Suprapubic skin (tissue), 3 donors: Measurements from ENCODE around the gene GAN.

Experiments used
- POLR2AphosphoS5 ChIP-seq, 3 donors: sonication (generic); formaldehyde crosslinking; IDR thresholded peaks; one replicate each; pipeline ENCODE4 v1.6.1; 2017; ENCODE audit warnings: antibody characterized with exemption in 3 of 3
- TF ChIP-seq, protein P1 (sequence below), 2 donors: fragments of 200-600 bp in 1 of 2; fragments of 450-650 bp in 1 of 2; sonication (generic) in 1 of 2; IDR thresholded peaks; one replicate each; pipeline ENCODE4 v1.5.1; 2016 to 2019; ENCODE audit warnings: antibody characterized with exemption in 2 of 2, mild to moderate bottlenecking in 1 of 2, moderate library complexity in 1 of 2

DNA sequence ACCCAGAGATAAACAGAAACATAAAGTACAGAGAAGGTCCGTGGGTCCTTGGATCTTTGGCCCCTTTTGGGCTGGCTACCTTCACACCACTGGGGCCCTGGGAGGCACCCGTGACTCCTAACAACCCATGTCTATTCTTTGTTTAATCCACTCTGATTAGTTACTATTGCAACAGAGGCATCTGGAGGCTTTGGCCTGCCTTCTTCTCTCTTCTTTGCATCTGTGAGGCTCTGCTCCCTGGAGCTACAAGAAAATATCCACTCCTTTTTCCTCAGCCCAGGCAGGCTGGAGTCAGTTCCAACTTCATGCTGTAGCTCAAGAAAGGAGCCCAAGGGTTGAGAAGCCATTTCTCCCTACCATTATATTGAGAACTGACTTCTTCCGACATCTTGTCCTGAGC, 120.3 kb downstream of the GAN start:
- TF ChIP-seq, protein P1, sequence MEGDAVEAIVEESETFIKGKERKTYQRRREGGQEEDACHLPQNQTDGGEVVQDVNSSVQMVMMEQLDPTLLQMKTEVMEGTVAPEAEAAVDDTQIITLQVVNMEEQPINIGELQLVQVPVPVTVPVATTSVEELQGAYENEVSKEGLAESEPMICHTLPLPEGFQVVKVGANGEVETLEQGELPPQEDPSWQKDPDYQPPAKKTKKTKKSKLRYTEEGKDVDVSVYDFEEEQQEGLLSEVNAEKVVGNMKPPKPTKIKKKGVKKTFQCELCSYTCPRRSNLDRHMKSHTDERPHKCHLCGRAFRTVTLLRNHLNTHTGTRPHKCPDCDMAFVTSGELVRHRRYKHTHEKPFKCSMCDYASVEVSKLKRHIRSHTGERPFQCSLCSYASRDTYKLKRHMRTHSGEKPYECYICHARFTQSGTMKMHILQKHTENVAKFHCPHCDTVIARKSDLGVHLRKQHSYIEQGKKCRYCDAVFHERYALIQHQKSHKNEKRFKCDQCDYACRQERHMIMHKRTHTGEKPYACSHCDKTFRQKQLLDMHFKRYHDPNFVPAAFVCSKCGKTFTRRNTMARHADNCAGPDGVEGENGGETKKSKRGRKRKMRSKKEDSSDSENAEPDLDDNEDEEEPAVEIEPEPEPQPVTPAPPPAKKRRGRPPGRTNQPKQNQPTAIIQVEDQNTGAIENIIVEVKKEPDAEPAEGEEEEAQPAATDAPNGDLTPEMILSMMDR (IDR thresholded peaks at IDR 0.05), result no peak
- TF ChIP-seq POLR2AphosphoS5 (IDR thresholded peaks at IDR 0.05), result no peak
